ENCODE measurements around the gene SMYD3. TPM values are rescaled to one million over a fixed set of nuclear protein-coding genes. Genes with fewer than 3 reads are reported as not detected.
A peak's percentile ranks its signal among the peaks of the same experiment; 100 is the strongest.

Gene SMYD3
- total and polyA plus RNA-seq, 2 of the 4 experiments (the other 2 are of a cell fraction), result 26.5 to 37.6 TPM

- TF ChIP-seq ELK1 (IDR thresholded peaks at IDR 0.05; ENCODE audit: borderline replicate concordance, low read depth, low read length), result no peak
Observed at GRCh38 chr1:246214708-246215509, 292.2 kb downstream of the SMYD3 start (continued).

GRCh38 chr1:246213947-246214346 lies 293.1 kb downstream of the SMYD3 start:
- Histone ChIP-seq H4K5ac (ENCODE audit: low read depth, low read length) (no peak overlapping the region; the same call in 1 of the 2 replicates), H3K79me1 (ENCODE audit: low read depth in 1 of 2, low read length in 2 of 2) (peaks cover 5 to 9% of the 10 kb centered on the region in 2 experiments; a peak in 3 of 4 replicates), H3K56ac (ENCODE audit: extremely low read depth, insufficient read depth, low read length) (no peak overlapping the region), H3K14ac (replicated peaks; ENCODE audit: low read depth, low read length) (no peak overlapping the region; the same call in 1 of the 2 replicates), H3K4ac (ENCODE audit: low read depth, low read length) (peak overlapping the region; percentile 50; the same call in 1 of the 2 replicates), H3K27me3 (ENCODE audit: control insufficient read depth, insufficient read depth, low read length) (no peaks in the 10 kb centered on the region), H2AK9ac (replicated peaks; ENCODE audit: low read depth, low read length, poor library complexity) (no peak overlapping the region), H2AFZ (replicated peaks; ENCODE audit: low read length, poor library complexity) (no peak overlapping the region), H3K27ac (ENCODE audit: insufficient read depth, low read length) (no peak overlapping the region), H3K9me1 (ENCODE audit: insufficient read depth, low read length) (0 out of 2 replicates have a peak, but pooled peaks cover 2% of the 10 kb centered on the region), H4K20me1 (ENCODE audit: insufficient read depth, low read length) (no peaks in the 10 kb centered on the region), H3K36me3 (ENCODE audit: control insufficient read depth, insufficient read depth, low read length) (no peaks in the 10 kb centered on the region), H3K9me3 (ENCODE audit: control insufficient read depth, insufficient read depth, low read length) (no peaks in the 10 kb centered on the region), H3K4me2 (ENCODE audit: low read depth, low read length) (no peak overlapping the region), H2BK5ac (ENCODE audit: low read depth, low read length, poor library complexity, severe bottlenecking) (peak overlapping the region; percentile 34), H3K23ac (ENCODE audit: low read depth, low read length) (no peak overlapping the region; the same call in 1 of the 2 replicates), H4K91ac (ENCODE audit: insufficient read depth, low read depth, low read length) (no peak overlapping the region; the same call in 1 of the 2 replicates), H3K4me3 (ENCODE audit: insufficient read depth, low read depth, low read length) (no peak overlapping the region), H2BK15ac (ENCODE audit: low read depth, low read length) (peak overlapping the region; percentile 61; the same call in 2 of the 3 replicates), H2AK5ac (ENCODE audit: low read depth, low read length) (0 out of 2 replicates have a peak overlapping the region, but pooled peaks have one; percentile 40), H4K8ac (ENCODE audit: low read depth in 2 of 2, low read length in 2 of 2) (peak overlapping the region in 1 of 2 experiments; percentile 6; a peak in 1 of 4 replicates), H2BK20ac (ENCODE audit: low read depth, low read length) (peak overlapping the region; percentile 7; the same call in 1 of the 2 replicates), H3K4me1 (ENCODE audit: control insufficient read depth, insufficient read depth, low read length) (peaks cover 1% of the 10 kb centered on the region), H2BK120ac (ENCODE audit: low read depth, low read length) (peak overlapping the region; percentile 23; the same call in 1 of the 2 replicates), H3K9ac (ENCODE audit: low read depth, low read length) (no peak overlapping the region), H3K18ac (ENCODE audit: low read depth, low read length) (peak overlapping the region; percentile 72; the same call in 1 of the 2 replicates)
- ChIA-PET POLR2A (ENCODE audit: unreplicated experiment) (no interaction called here), CTCF (interaction anchor here (0.6 to 1.2 kb wide), 2 partner anchors 10 to 1365 kb away, joined by 3 read pairs; no protein-coding TSS in a partner anchor)
- dilution Hi-C loops (cut with HindIII; ENCODE audit: low sequenced_read_pairs, unreplicated experiment), result no loop called here
- no TSS peak for BruUV-seq (replicated peaks)
- in situ Hi-C loops (cut with MboI; ENCODE audit: low sequenced_read_pairs), result no loop called here
- DNase-seq (no peak), ATAC-seq (ENCODE audit: low read depth) (no peak)
- intact Hi-C loops (cut with micrococcal nuclease), result no loop called here
- no CpG with 5 or more reads among the region's 1 CpG for WGBS, 2 experiments (ENCODE audit: extremely low coverage in 2 of 2, insufficient read length in 1 of 2)
- no peak for TF ChIP-seq MAZ (IDR thresholded peaks at IDR 0.05; ENCODE audit: borderline replicate concordance, low read depth, low read length)
- TF ChIP-seq RCOR1 (IDR thresholded peaks at IDR 0.05; ENCODE audit: insufficient replicate concordance, low read length), result no peak
- no peak for TF ChIP-seq CTCF (conservative IDR thresholded peaks at IDR 0.05; ENCODE audit: low read depth, low read length)
- no peak for TF ChIP-seq ELK1 (IDR thresholded peaks at IDR 0.05; ENCODE audit: borderline replicate concordance, low read depth, low read length)
- no peak for TF ChIP-seq SMC3 (IDR thresholded peaks at IDR 0.05; ENCODE audit: low read depth, low read length)
- no peak for TF ChIP-seq RFX5 (IDR thresholded peaks at IDR 0.05; ENCODE audit: low read depth, low read length)
- TF ChIP-seq MXI1 (IDR thresholded peaks at IDR 0.05; ENCODE audit: borderline replicate concordance, low read depth, low read length), result no peak
- TF ChIP-seq CHD1 (IDR thresholded peaks at IDR 0.05; ENCODE audit: low read depth, low read length), result no peak
